HG02852 (cell line): ENCODE measurements around the gene CHSY1.

Experiments
- ATAC-seq: cut with Tn5 transposase; IDR thresholded peaks from one replicate; pipeline ENCODE4 v1.9.1; 2021; ENCODE audit warnings: mild to moderate bottlenecking, moderate library complexity; ENCODE audit not compliant: unreplicated experiment

The CHSY1 gene

DNA sequence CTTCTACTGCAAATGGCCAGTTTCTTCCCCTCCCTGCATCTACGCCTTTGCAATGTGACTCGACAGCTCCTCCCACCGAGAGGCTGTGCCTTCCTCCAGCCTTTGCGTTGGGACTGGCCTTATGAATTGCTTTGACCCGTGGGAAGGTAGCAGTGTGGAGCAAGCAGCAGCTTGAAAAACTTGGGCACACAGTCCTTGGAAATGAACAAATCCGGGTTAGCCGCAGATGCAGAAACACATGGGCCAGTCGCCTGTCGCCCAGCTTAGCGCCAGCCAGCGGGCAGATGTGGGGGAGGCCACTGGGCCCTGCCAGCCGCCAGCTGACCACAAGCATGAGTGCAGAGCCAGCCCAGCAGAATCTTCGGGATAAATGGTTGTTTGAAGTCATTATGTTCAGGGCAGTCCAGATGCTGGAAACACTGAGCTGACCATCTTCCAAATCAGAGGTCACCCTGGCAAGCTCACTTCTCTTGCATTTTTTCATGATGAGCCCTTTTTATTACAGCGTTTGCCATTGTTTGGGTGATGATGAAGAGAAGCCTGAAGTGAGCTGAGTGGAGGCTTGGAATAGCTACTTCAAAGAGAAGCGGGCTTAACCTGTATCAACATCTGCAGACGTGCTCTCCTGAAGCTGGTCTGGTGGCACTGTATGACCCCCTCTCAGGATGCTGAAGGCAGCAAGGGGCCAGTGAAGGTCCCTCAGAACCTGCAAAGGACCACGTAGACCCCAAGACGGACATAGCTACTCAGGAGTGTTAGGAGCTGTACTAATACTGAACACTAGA lies 15.7 kb upstream of the CHSY1 start:
- no peak for ATAC-seq

DNA sequence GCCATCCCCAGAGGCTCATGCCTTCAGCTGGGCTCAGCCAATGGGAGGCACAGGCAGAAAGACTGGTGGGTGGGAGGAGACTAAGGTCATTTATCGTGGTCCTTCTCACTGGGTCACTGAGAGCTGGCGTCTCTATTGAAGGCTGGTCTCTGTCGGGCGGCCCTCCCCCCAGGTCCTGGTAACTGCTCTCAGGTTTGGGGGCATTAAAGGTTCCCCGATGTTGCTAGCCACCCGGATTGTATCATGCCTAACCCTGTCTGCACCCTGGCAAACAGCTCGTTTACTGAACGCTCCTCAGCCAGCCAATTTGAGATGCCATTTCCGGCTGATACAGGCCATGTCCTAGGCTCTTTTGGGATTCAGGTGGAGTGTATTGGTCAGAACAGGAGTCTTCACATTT lies 14.9 kb upstream of the CHSY1 start:
- no peak for ATAC-seq

DNA sequence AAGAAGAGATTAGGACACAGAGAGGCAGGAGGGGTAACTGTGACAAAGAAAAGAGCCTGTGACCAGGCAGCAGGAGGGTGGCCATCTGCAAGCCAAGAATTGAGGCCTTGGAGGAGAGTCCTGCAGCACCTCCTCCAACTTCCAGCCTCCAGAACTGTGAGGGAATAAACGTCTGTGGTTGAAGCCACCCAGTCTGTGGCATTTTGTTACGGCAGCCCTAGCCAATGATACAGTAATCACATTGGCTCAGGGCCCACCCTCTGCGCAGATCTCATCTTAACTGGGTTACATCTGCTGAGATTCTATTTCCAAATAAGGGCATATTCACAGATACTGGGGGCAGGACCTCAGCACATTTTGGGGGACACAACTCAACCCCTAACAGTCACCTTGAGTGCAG lies 14.2 kb upstream of the CHSY1 start:
- ATAC-seq, result no peak

DNA sequence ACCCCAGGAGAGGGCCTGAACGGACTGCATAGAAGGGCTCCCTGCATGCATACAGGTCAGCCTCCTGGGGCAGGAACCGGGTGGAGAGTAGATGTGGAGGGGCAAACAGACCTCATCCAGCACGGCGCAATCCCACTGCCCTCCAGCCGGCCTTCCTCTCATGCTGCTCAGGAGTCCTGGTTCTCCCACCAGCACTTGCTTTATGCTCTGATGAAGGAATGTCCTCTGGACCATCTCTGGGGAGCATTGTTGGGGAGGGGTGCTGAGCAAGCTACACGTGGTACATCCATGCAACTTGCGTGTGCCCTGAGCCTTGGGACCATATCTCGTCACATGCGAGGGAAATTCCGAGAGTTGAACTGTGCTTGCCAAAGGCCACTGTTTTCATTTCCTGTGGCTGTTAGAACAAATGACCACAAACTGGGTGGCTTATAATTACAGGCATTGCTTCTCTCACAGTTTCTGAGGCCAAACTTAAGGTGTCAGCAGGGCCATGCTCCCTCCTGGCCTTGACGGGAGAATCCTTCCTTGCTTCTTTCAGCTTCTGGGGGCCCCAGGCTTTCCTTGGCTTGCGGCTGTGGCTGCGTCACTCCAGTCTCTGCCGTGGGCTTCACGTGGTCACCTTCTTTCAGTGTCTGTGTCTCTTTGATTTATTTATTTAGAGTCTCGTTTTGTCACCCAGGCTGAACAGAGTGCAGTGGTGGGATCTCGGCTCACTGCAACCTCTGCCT lies 13.2 kb upstream of the CHSY1 start:
- no peak for ATAC-seq

DNA sequence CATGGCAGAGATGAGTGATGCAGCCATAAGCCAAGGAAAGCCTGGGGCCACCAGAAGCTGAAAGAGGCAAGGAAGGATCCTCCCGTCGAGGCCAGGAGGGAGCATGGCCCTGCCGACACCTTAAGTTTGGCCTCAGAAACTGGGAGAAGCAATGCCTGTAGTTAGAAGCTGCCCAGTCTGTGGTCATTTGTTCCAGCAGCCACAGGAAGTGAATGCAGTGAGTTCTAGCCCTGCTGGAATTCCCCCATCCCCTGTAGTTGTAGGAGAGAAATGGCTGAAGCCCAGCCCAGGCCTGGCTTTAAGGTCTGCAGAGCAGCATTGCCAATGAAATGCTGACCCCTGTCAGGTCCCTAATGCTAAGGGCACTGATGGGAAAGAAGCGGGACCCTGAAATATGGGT lies 12.2 kb upstream of the CHSY1 start:
- no peak for ATAC-seq

DNA sequence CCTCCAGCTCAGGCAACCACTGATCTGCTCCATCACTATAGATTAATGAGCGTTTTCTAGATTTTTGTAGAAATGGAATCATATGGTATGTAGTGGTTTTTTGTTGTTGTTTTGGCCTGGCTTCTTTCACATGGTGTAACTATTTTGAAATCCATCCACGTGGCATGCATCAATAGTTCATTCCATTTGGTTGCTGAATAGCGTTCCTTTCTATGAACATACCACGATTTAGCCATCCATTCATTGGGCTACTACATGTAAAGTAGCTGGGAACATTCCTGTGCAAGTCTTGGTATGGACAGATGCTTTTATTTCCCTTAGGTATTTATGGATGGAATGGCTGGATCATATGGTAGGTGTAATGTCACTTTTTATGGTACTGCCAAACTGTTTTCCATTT lies 10.7 kb upstream of the CHSY1 start:
- no peak for ATAC-seq

DNA sequence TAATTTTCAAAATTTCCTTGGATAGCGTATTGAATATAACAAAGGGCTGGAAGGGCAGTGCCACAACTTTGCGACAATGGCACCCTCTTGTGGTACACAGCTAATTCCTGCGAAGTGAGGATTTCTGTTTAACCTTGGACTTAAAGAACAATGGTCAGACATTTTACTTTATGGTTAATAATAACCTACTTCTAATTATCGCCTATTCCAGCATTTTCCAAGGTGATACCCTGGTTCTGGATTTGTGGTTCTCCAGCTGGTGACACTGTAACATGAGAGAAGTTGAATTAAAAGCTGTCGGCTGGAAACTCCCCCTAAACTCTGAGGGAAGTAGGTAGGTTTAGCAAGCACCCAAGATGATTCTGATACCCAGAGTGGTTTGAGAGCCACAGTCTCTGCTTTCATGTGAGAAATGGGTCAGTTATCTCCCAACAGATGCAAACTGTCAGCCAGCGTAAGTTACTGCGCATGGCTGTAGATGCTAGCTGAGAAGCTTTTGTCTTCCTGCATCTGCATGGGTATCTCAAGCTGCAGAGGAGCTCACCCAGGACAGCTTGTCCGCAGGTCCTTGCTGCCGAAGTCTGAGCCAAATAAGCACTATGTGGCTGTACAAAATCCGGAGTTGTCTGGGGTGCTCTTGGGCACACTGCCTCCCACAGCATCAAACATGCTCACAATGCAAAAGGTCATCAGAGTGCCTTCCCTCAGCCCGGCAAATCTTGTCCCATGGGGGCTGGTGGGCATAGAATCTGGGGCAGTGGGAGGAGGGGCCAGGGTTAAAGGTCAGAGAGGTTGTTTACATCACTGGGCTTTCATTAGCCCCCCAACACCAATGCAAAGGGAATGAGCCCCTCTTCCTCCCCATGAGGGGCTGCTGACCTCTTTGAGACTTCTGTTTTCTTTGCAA lies 6.6 kb upstream of the CHSY1 start:
- peak; percentile 69 for ATAC-seq

DNA sequence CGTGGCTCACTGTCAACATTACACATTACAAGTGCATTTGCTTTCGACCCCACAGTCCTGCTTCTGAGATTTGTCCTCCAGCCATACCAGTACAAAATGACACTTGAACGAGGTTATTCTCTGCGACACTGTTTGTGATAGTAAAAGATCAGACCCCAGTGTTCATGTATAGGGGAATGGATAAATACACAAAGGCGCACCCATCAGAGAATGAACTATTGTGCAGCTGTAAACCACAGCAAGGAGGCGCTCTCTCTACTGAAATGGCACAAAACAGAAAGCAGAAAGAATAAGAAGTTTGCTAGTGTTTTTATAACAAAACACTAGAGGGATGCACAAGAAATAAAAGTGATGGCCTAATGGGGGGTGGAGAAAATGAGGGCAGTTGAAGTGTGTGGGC lies 4.9 kb upstream of the CHSY1 start:
- no peak for ATAC-seq

DNA sequence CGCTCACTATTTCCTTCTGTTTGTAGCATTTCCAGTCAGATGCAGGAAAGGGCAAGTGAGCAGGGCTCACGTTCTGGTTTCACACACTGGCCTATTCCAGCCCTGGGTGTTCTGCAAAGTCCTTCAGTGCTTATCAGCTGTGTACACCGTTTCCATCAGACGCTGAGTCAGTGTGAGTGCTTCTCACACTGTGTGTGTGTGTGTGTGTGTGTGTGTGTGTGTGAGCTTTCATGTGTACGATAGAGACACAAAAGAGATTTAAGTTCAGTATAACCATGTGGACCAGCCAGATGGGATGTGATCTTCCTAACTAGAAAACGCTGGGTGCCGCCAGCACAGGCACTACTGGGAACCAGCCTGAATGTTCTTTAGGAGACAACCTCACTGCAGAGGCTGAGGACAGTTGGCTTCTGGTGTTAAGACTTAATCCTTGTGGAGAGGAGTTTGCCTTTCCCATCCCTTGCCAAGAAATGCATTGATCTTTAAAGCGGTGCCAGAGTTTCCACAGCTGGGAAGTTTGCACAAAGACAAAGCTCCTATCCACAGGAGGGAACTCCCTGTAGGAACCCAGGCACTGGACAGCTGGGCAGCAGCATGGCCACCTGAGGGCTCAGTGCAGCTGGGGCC lies 3.9 kb upstream of the CHSY1 start:
- no peak for ATAC-seq

DNA sequence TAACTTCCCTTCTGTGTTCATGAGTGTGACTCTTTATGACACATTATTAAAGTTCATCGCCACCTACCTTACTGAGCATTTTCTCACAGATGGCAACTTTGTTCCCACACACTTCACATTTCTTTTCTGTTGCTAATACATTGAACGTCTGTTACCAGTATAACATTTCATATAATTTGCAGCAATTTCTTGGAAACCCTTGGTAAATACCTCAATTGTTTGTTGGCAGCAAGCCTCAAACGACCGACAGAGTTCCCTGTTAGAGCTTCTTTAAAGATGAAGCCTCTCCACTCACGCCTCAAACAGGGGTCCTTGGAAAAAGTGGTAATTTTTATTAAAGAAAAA lies 3.2 kb upstream of the CHSY1 start:
- ATAC-seq, result no peak

DNA sequence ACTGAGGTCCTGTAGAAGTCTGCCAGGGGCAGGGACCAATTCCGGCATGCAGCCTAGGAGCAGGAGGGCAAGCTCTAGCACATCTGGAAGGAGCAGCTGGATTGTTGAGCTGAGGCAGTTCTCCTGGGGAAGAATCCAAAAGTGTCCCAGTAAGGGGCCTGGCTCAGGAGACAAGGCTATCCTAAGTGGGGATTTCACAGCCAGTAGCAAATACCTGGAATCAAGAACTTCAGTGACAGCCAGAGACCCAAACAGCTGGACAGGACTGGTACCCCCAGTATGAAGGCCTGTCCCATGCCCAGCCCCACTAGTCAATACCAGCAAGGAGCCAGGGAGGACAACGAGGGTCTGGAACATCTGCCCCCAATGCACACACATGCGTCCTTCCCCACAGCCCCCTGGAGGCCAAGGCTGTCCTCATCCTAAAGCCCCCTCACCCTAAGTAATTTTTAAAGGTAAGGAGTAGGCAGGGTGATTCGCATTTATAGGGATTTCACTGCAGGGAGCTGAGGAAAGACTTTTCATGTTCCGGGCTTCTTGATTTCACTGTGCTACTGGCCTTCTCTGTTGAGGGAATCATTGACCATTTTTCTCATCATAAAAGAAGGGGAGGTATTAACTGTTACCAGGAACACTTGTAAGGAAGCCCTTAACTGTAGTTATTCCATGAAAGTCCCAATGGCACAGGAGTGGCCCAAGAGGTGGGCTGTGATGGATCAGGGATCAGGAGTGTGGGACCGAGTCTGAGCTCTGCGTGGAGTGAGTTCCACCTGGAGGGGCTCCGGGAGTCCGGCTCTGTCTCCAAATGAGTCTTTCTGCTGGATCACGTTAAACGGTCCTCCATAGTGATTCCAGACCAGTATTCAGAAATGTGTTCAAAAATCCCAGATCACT lies 2.6 kb upstream of the CHSY1 start:
- no peak for ATAC-seq

DNA sequence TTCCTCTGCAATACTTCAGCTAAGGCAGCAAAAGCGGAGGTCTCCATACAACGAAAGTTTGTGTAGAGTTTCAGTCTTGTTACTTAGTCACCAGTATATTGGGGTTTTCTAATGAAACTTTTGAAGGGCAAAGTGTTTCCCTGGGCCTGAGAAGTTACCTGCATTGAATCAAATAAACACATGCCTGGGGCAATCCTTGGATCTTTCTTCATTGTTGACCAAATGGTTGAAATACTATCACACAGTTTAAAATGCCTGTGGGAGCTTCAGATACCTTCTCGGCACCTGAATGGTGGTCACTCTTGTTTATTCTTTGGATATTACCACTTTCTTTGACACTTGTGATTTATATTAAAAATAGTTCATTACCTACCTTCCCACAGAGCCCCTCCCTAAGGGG lies 988 bp upstream of the CHSY1 start:
- no peak for ATAC-seq

DNA sequence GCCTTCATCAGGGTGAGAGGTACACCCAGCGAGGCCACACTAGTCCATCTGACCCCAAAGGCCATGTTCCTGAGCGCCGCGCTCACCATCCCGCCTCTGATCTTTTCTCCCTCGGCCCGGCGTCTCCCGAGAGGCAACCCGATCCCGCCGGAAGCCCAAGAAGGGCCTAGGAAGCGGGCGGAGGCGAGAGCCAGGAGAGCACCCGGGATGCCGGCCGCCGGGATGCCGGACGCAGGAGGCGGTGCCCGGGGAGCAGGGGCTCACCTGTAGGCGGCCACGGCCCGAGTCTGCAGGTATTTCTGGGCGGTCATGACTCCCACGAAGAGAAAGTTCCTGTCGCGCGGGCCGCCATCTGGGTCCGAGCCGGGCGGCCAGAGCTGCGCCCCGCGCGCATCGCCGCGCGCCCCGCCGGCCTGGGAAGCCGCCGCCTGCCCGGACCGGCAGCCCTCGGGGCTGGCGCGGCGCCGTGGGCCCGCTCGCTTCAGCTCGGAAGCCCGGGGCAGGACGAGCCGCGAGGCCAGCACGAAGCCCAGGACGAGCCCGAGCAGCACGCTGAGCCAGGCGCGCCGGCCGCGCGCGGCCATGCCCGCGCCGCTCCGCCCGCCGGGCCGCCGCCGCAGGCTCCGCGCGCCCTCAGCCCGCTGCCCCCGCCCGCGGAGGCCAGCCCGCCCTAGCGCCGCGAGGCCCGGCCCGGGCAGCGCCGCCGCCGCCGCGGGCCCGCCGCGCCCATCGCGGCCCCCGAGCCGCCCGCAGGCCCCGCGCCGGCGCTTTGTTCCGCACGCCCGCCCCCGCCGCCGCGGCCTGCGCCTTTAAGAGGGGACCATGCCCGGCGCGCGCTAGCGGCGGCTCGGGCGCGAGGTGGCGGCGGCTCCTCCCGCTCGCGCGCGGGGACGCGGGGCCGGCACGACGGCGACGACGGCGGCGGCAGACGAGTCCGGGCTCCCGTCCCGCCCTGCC lies 697 bp downstream of the CHSY1 start:
- ATAC-seq, result peak; percentile 40

DNA sequence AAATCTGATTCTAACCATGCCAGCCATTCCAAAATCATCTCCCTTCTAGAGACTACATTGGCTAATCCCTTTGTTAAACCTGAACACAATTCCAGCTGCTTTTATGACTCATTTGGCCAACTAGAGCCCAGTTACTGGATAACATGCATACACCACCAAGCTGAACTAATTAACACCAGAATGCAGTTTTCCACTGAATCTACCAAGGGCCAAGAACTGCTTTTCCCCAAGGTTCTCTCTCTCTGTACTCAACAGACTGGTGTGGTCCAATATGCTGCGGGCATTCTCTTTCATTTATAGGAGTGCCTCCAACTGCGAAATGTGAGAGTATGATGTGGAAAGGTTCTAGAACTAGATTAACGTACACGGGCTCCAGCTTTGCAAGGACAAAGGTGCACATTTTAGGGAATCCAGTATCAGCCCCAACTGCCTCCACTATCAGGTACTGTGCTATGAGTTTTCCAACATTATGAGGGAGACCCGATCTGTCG lies 1.5 kb downstream of the CHSY1 start:
- ATAC-seq, result no peak

DNA sequence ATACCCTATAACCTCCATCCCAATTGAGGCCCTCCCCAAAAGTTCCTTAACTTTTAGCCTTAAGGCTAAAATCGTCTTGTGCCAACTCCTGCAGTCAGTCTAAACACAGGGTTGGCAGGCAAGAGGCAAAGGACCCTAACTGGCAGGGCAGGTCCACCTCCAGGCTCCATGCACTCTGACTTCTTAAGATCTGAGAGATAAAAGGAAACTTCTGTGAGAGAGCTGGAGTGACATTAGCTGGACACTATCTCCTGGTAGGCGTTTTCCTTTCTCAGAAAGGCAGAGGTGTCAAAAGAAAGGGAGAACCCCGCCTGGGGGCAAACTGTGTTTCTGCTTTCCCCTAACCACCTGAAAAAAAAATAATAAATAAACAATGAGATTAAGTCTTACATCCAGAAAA lies 3.6 kb downstream of the CHSY1 start:
- no peak for ATAC-seq

DNA sequence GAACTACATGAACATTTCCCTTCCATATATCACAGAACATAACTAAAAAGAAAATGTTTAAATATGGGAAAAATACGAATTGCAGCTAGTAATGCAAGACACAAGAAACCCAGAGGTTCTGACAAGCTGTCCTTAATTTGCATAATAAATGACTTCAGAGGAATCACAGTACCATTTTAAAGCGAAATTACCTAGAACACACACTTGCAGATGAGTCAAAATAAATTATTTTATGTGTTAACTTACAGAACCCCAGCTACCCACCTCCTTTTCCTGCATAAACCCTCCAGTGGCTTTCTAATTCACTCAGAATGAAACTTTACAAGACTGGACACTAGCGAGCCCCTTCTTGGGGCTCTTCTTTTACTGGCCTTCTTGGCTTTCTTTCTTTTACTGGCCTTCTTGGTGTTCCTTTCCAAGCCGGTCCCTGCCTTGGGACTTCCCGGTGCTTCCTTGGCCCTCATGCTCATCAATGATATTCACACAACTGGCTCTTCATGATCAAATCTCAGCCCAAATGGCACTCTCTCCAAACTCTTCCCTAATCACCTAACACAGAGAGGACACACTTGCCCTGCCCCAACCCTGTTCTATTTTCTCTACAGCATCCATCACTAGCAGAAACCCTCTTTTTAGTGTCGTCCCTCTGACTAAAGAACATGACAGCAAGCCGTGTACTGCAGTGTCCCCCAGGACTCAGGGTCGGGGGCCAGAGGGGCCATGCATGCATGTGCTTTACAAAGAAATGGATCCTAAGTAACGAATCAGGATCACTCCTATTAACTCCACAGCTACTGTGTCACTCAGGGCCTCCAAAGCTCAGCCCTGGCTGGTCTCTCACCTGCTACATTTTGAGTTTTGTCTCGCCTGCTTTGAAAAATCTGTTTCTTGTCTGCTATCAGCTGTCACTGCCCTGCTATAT lies 4.8 kb downstream of the CHSY1 start:
- ATAC-seq, result no peak

DNA sequence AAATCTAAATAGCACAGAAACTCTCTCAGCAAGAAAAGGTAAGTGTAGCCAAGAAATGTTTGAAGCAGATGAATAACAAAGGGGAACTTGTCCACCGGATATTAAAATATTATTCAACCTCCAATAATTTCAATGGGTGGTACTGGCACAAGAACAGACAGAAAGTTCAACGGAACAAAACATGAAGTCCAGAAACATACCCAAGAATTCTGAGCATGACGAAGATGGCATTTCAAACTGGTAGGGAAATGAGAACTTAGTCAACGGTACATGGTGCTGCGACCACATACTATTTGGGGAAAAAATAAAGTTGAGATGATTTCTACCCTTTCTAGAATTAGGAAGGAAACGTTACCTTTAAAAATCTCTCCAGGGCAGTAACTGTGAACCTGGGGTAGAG lies 5.5 kb downstream of the CHSY1 start:
- ATAC-seq, result no peak
